MM.1S (cell line): Measurements from ENCODE around the gene APLN.

Experiments
- EZH2phosphoT487 ChIP-seq: fragments of 300-600 bp; sonication (generic); IDR thresholded peaks from 2 replicates; pipeline ENCODE4 v1.6.1; 2018; ENCODE audit warnings: antibody characterized with exemption, low read length
- TF ChIP-seq, protein P1 (sequence below): fragments of 300-600 bp; sonication (generic); IDR thresholded peaks from 2 replicates; pipeline ENCODE4 v1.5.1; 2016; ENCODE audit warnings: antibody characterized with exemption, low read length, mixed read lengths

DNA sequence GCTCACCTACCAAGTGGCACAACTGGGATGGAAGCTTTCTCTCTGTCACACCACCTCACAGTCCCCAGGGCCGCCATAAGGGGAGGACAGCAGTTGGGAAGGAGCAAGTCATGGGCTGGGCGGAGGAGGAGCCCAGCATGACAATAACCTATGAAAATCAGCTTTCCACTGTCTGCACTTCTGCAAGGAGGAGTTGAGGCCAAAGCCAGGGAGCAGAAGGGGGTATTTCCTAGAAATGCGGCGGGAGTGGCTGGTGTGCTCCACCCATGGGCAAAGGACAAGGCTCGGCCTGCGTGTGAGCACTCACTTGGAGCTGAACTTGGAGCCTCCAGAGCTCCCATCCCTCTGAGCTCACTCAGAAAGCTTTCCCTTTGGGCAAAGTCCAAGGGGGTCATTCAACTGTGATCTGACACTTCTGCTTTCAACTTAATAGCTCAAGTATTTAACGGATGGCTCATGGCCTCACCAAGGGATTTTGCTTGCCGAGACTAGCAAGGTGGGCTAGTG, 18.5 kb downstream of the APLN start:
- TF ChIP-seq, protein P1, sequence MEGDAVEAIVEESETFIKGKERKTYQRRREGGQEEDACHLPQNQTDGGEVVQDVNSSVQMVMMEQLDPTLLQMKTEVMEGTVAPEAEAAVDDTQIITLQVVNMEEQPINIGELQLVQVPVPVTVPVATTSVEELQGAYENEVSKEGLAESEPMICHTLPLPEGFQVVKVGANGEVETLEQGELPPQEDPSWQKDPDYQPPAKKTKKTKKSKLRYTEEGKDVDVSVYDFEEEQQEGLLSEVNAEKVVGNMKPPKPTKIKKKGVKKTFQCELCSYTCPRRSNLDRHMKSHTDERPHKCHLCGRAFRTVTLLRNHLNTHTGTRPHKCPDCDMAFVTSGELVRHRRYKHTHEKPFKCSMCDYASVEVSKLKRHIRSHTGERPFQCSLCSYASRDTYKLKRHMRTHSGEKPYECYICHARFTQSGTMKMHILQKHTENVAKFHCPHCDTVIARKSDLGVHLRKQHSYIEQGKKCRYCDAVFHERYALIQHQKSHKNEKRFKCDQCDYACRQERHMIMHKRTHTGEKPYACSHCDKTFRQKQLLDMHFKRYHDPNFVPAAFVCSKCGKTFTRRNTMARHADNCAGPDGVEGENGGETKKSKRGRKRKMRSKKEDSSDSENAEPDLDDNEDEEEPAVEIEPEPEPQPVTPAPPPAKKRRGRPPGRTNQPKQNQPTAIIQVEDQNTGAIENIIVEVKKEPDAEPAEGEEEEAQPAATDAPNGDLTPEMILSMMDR: no peak
- TF ChIP-seq EZH2phosphoT487: no peak
